Body of pancreas (tissue), 4 donors: ENCODE results near the gene RBM38.

Experiments
- POLR2A ChIP-seq, 3 donors: fragments of 450-650 bp; IDR thresholded peaks; one replicate each; pipeline ENCODE4 v1.6.1; 2016; ENCODE audit warnings: antibody characterized with exemption in 3 of 3, mild to moderate bottlenecking in 2 of 3
- TF ChIP-seq, protein P1 (sequence below), 7 experiments: fragments of 450-650 bp in 4 of 7; fragments of 200-600 bp in 3 of 7; sonication (generic) in 3 of 7; IDR thresholded peaks; one replicate each; pipeline ENCODE4 v1.5.1; 2016 to 2019; ENCODE audit warnings: antibody characterized with exemption in 7 of 7

GRCh38 chr20:57372157-57372556 lies 19.0 kb upstream of the RBM38 start:
- TF ChIP-seq, protein P1, sequence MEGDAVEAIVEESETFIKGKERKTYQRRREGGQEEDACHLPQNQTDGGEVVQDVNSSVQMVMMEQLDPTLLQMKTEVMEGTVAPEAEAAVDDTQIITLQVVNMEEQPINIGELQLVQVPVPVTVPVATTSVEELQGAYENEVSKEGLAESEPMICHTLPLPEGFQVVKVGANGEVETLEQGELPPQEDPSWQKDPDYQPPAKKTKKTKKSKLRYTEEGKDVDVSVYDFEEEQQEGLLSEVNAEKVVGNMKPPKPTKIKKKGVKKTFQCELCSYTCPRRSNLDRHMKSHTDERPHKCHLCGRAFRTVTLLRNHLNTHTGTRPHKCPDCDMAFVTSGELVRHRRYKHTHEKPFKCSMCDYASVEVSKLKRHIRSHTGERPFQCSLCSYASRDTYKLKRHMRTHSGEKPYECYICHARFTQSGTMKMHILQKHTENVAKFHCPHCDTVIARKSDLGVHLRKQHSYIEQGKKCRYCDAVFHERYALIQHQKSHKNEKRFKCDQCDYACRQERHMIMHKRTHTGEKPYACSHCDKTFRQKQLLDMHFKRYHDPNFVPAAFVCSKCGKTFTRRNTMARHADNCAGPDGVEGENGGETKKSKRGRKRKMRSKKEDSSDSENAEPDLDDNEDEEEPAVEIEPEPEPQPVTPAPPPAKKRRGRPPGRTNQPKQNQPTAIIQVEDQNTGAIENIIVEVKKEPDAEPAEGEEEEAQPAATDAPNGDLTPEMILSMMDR (IDR thresholded peaks at IDR 0.05), result no peak
- no peak for TF ChIP-seq POLR2A (IDR thresholded peaks at IDR 0.05)
